ENCODE results near the gene HMX1.

- TF ChIP-seq, protein P1, sequence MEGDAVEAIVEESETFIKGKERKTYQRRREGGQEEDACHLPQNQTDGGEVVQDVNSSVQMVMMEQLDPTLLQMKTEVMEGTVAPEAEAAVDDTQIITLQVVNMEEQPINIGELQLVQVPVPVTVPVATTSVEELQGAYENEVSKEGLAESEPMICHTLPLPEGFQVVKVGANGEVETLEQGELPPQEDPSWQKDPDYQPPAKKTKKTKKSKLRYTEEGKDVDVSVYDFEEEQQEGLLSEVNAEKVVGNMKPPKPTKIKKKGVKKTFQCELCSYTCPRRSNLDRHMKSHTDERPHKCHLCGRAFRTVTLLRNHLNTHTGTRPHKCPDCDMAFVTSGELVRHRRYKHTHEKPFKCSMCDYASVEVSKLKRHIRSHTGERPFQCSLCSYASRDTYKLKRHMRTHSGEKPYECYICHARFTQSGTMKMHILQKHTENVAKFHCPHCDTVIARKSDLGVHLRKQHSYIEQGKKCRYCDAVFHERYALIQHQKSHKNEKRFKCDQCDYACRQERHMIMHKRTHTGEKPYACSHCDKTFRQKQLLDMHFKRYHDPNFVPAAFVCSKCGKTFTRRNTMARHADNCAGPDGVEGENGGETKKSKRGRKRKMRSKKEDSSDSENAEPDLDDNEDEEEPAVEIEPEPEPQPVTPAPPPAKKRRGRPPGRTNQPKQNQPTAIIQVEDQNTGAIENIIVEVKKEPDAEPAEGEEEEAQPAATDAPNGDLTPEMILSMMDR (IDR thresholded peaks at IDR 0.05; ENCODE audit: poor library complexity), result no peak
- TF ChIP-seq EZH2 (IDR thresholded peaks at IDR 0.05; ENCODE audit: borderline replicate concordance), result no peak
Observed at GRCh38 chr4:8877780-8878040, 6.1 kb upstream of the HMX1 start.

Data from hepatocyte (in vitro differentiated cells).